Measurements from ENCODE around the gene KLHL28. TPM values are rescaled to one million over a fixed set of nuclear protein-coding genes. Genes with fewer than 3 reads are reported as not detected.
"Not testable (repeated sequence)": the region's sequence is repeated elsewhere in the genome, so short reads cannot be mapped to it uniquely, and the experiment has no call there.

The KLHL28 gene
- total and polyA plus RNA-seq, 7 donors: 3.3 to 15.5 (median 12.2) TPM

DNA sequence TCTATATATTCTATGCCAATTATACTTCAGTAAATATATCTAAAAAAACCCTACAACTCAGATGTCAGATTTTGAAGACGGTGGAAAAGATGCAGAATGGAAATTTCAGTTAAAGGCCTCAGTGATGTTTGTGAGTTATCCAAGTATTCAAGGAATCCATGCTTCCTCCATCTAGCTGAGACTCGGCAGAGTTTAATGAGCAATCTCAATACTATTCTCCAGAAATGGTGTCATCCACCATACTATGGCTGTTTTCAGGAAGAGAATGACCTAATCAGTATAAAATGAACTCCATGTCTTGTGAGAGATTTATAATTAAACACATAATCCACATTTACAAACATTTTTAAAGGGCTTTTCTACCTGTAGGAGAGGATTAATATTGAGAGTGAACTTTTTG, 66.0 kb downstream of the KLHL28 start:
- DNase-seq (no peak), ATAC-seq (no peak)
- TF ChIP-seq, protein P1, sequence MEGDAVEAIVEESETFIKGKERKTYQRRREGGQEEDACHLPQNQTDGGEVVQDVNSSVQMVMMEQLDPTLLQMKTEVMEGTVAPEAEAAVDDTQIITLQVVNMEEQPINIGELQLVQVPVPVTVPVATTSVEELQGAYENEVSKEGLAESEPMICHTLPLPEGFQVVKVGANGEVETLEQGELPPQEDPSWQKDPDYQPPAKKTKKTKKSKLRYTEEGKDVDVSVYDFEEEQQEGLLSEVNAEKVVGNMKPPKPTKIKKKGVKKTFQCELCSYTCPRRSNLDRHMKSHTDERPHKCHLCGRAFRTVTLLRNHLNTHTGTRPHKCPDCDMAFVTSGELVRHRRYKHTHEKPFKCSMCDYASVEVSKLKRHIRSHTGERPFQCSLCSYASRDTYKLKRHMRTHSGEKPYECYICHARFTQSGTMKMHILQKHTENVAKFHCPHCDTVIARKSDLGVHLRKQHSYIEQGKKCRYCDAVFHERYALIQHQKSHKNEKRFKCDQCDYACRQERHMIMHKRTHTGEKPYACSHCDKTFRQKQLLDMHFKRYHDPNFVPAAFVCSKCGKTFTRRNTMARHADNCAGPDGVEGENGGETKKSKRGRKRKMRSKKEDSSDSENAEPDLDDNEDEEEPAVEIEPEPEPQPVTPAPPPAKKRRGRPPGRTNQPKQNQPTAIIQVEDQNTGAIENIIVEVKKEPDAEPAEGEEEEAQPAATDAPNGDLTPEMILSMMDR (IDR thresholded peaks at IDR 0.05): no peak
- Histone ChIP-seq H3K27me3 (ENCODE audit: insufficient read depth in 3 of 3, low read length in 2 of 3) (no peaks in the 10 kb centered on the region), H3K4me1 (peaks cover 16% of the 10 kb centered on the region), H3K4me3 (no peak overlapping the region), H3K9me3 (no peaks in the 10 kb centered on the region), H3K36me3 (ENCODE audit: insufficient read depth in 1 of 2, low read depth in 1 of 2) (no peaks in the 10 kb centered on the region), H3K27ac (no peak overlapping the region)
- WGBS, 3 donors: 84 to 90% (median 87%) methylated on average over 2 of the region's 2 CpGs
- intact Hi-C loops (cut with DNase I): loop anchor here (5.0 kb wide), 3 partner anchors 67 to 357 kb away; partner anchors contain the start of genes KLHL28 (in 2 of the 2), TOGARAM1 (in 2 of the 2), FANCM (in 1 of the 2) and MIS18BP1 (in 1 of the 2)

DNA sequence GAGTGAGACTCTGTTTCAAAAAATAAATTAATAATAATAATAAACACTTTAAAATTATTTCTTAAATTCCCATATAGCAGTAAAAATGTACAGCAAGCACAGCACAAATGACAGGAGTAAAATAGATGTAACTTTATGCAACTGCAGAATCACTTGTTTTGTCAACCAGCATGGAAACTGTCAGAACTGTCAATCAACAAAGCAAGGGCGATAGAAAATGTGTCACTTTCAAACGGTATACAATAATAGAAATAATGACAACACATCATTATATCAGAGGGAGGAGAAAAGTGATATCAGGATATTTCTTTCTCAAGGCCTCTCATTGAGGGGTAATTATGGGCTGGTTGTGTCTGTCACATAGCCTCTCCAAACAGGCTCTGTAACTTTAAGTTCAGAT, 68.2 kb downstream of the KLHL28 start:
- no peak for ATAC-seq
- WGBS, 3 donors: 78 to 82% (median 79%) methylated on average over 2 of the region's 2 CpGs

DNA sequence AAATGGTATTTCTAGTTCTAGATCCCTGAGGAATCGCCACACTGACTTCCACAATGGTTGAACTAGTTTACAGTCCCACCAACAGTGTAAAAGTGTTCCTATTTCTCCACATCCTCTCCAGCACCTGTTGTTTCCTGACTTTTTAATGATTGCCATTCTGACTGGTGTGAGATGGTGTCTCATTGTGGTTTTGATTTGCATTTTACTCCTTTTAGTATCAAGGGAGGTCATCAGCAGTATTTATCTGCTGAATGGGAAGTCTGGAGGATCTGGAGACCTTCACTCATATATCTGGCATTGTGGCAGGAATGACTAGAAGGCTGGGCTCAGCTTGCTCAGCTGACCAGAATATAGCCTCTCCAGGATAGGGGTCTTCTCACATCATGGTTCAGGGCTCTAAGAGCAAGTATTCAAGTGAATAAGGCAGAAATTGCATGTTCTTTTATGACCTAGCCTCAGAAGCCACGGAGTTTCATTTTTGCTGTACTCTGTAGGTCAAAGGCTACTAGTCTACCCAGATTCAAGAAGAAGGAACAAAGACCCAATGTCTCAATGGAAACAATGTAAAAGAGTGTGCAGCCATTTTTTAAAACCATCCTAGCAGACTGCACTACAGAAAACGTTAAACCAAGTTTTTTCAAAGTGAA, 69.9 kb downstream of the KLHL28 start:
- H3K9me3 ChIP-seq; H3K36me3 ChIP-seq (ENCODE audit: insufficient read depth in 1 of 2, low read depth in 1 of 2); DNase-seq; H3K4me1 ChIP-seq; intact Hi-C loops (cut with DNase I); H3K27me3 ChIP-seq (ENCODE audit: insufficient read depth in 3 of 3, low read length in 2 of 3); H3K4me3 ChIP-seq; H3K27ac ChIP-seq; ATAC-seq: not testable (repeated sequence)
- WGBS, 3 donors: 56 to 62% (median 57%) methylated on average over 2 of the region's 3 CpGs

More for the DNA sequence above, 68.2 kb downstream of the KLHL28 start:
- Histone ChIP-seq H3K4me3 (no peak overlapping the region), H3K36me3 (ENCODE audit: insufficient read depth in 1 of 2, low read depth in 1 of 2) (no peaks in the 10 kb centered on the region), H3K27ac (no peak overlapping the region), H3K4me1 (peaks cover 6% of the 10 kb centered on the region), H3K9me3 (no peaks in the 10 kb centered on the region), H3K27me3 (ENCODE audit: insufficient read depth in 3 of 3, low read length in 2 of 3) (no peaks in the 10 kb centered on the region)
- TF ChIP-seq, protein P1 (IDR thresholded peaks at IDR 0.05): no peak
- DNase-seq: no peak
- intact Hi-C loops (cut with DNase I): no loop called here

DNA sequence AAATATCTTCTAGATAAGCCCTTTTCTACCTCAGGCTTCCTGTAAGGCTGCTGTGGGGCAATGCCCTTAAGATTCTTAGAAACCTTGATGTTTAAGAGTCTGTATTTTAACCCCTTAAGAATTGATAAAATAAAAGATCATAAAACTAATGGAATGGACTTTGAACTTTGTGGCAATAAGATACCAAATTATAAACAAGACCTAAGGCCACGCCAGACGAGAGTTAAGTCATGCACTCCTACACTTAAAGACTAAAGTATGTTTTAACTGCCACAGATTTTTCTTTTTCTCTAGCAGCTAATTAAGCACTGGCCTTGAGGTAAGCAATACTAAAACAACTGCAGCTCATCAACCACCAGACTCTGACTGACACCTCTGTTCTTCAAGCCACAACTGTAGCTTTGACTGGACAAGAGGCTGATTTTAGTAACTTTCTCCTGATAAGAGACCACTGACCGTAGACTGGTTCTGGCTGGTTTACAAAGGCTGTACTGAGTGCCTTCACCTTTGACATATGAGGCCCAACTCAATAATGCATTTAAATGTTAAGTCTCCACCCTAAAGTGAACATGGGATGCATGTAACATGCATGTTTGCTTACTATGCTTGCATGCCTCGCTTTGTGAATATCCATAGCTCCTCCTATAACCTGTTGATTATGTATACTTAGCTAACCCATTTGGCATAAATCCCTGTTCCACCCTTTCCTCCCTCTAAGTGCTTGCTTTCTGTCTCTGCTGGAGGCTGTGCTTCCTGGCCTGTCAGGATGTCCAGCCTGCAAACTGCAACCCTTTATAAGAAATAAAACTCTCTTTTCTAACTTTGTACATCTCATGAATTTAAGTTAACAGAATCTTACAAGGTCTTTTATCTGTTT, 71.9 kb downstream of the KLHL28 start:
- Histone ChIP-seq H3K36me3 (ENCODE audit: insufficient read depth in 1 of 2, low read depth in 1 of 2) (no peaks in the 10 kb centered on the region), H3K9me3 (no peaks in the 10 kb centered on the region), H3K27ac (no peak overlapping the region), H3K4me3 (no peak overlapping the region), H3K4me1 (no peaks in the 10 kb centered on the region), H3K27me3 (ENCODE audit: insufficient read depth in 3 of 3, low read length in 2 of 3) (no peaks in the 10 kb centered on the region)
- TF ChIP-seq, protein P1 (IDR thresholded peaks at IDR 0.05): no peak
- DNase-seq (no peak), ATAC-seq (no peak)
- intact Hi-C loops (cut with DNase I): no loop called here
- WGBS, 3 donors: 79 to 83% (median 80%) methylated on average over 4 of the region's 4 CpGs

DNA sequence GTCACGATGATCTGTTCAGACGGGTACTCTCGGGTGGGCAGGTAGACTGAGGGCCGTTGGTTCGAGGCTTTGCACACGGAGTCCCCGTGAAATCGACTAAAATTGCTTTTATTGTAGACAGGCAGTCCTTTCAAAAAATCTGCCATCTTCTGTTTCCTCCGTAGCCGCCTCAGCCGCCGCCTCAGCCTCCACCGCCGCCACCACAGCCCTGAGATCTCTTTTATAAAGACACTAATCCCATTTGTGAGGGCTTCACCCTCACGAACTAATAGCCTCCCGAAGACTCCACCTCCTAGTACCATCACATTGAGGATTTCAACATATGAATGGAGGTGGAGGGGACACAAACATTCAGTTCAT, 74.2 kb downstream of the KLHL28 start:
- TF ChIP-seq, protein P1 (IDR thresholded peaks at IDR 0.05): no peak
- Histone ChIP-seq H3K27me3 (ENCODE audit: insufficient read depth in 3 of 3, low read length in 2 of 3) (no peaks in the 10 kb centered on the region), H3K4me3 (no peak overlapping the region), H3K9me3 (no peaks in the 10 kb centered on the region), H3K36me3 (ENCODE audit: insufficient read depth in 1 of 2, low read depth in 1 of 2) (no peaks in the 10 kb centered on the region), H3K4me1 (no peaks in the 10 kb centered on the region), H3K27ac (no peak overlapping the region)
- no peak for DNase-seq
- intact Hi-C loops (cut with DNase I): no loop called here
- 93 to 97% (median 96%) methylated on average over 16 of the region's 16 CpGs for WGBS, 3 donors
- no peak for ATAC-seq

Measured in psoas muscle (tissue), 8 donors.